Activated CD4-positive, alpha-beta memory T cell treated with anti-CD3 and anti-CD28 coated beads, Interleukin-2, amount 10 ng/mL, durations not matched to agents 7 days and 5 days (primary cell): ENCODE measurements around the gene FARP1. TPM values are rescaled to one million over a fixed set of nuclear protein-coding genes. Genes with fewer than 3 reads are reported as not detected.
"Not testable (repeated sequence)": the region's sequence is repeated elsewhere in the genome, so short reads cannot be mapped to it uniquely, and the experiment has no call there.

Source experiments
- CTCF ChIA-PET: fragments of 350-600 bp; sonication (Branson Sonifier 250); formaldehyde crosslinking; loops from one replicate; lab custom pipeline; 2021; ENCODE audit warnings: antibody characterized with exemption, inconsistent platforms; lab: Charles Lee
- POLR2A ChIA-PET: fragments of 350-600 bp; sonication (Branson Sonifier 250); formaldehyde crosslinking; loops from one replicate; lab custom pipeline; 2021; ENCODE audit warnings: antibody characterized with exemption; lab: Charles Lee
- DNase-seq: peaks from one replicate; pipeline ENCODE4 v3.0.0-alpha.2; 2020
- H3K27ac Mint-ChIP-seq: one replicate; pipeline ENCODE4 v1.8.0; 2021; ENCODE audit warnings: mild to moderate bottlenecking, mixed read lengths
- H3K27me3 Mint-ChIP-seq: one replicate; pipeline ENCODE4 v1.8.0; 2021; ENCODE audit warnings: mixed read lengths
- H3K36me3 Mint-ChIP-seq: one replicate; pipeline ENCODE4 v1.8.0; 2021; ENCODE audit warnings: low read depth, mixed read lengths
- H3K4me1 Mint-ChIP-seq: one replicate; pipeline ENCODE4 v1.8.0; 2021; ENCODE audit warnings: mixed read lengths
- H3K4me3 Mint-ChIP-seq: one replicate; pipeline ENCODE4 v1.8.0; 2021; ENCODE audit warnings: mild to moderate bottlenecking, mixed read lengths
- H3K9me3 Mint-ChIP-seq: one replicate; pipeline ENCODE4 v1.8.0; 2021; ENCODE audit warnings: mixed read lengths
- total RNA-seq, 2 experiments: library from RNA; stranded (reverse); gene quantifications; one replicate each; pipeline ENCODE4 v1.2.3, GENCODE V29; 2021

FARP1 gene
- total RNA-seq, 2 experiments from 2014 or later, result 0.50 to 0.75 TPM

- H3K27ac Mint-ChIP-seq, result no peak overlapping the region
- DNase-seq, result no peak
- peaks cover 4% of the 10 kb centered on the region for H3K27me3 Mint-ChIP-seq
- CTCF ChIA-PET, result no interaction called here
- H3K9me3 Mint-ChIP-seq, result no peaks in the 10 kb centered on the region
- no peaks in the 10 kb centered on the region for H3K4me1 Mint-ChIP-seq
- no peak overlapping the region for H3K4me3 Mint-ChIP-seq
- H3K36me3 Mint-ChIP-seq, result no peaks in the 10 kb centered on the region
- POLR2A ChIA-PET, result no interaction called here
Measured at GRCh38 chr13:98258226-98258625, 115.3 kb downstream of the FARP1 start.

GRCh38 chr13:98260357-98261164, 117.7 kb downstream of the FARP1 start:
- POLR2A ChIA-PET, result no interaction called here
- CTCF ChIA-PET, result no interaction called here
- DNase-seq, result no peak
- Mint-ChIP-seq H3K36me3 (no peaks in the 10 kb centered on the region), H3K4me1 (no peaks in the 10 kb centered on the region), H3K9me3 (no peaks in the 10 kb centered on the region), H3K27me3 (peaks cover 1% of the 10 kb centered on the region), H3K4me3 (no peak overlapping the region), H3K27ac (no peak overlapping the region)

- H3K9me3 Mint-ChIP-seq, result no peaks in the 10 kb centered on the region
- POLR2A ChIA-PET, result no interaction called here
- no peaks in the 10 kb centered on the region for H3K36me3 Mint-ChIP-seq
- H3K27me3 Mint-ChIP-seq, result peaks cover 1% of the 10 kb centered on the region
- no peak for DNase-seq
- H3K4me1 Mint-ChIP-seq, result no peaks in the 10 kb centered on the region
- H3K27ac Mint-ChIP-seq, result no peak overlapping the region
- CTCF ChIA-PET, result no interaction called here
- no peak overlapping the region for H3K4me3 Mint-ChIP-seq
Measured at GRCh38 chr13:98261165-98261702, 118.3 kb downstream of the FARP1 start.

- no peak overlapping the region for H3K27ac Mint-ChIP-seq
- no peak for DNase-seq
- no peak overlapping the region for H3K4me3 Mint-ChIP-seq
- POLR2A ChIA-PET, result no interaction called here
- no peaks in the 10 kb centered on the region for H3K4me1 Mint-ChIP-seq
- CTCF ChIA-PET, result no interaction called here
- no peaks in the 10 kb centered on the region for H3K36me3 Mint-ChIP-seq
- H3K27me3 Mint-ChIP-seq, result peaks cover 1% of the 10 kb centered on the region
- no peaks in the 10 kb centered on the region for H3K9me3 Mint-ChIP-seq
Measured at GRCh38 chr13:98262292-98262691, 119.4 kb downstream of the FARP1 start.

GRCh38 chr13:98263841-98264240, 120.9 kb downstream of the FARP1 start:
- Mint-ChIP-seq H3K27ac (no peak overlapping the region), H3K4me1 (no peaks in the 10 kb centered on the region), H3K9me3 (no peaks in the 10 kb centered on the region), H3K27me3 (peaks cover 1% of the 10 kb centered on the region), H3K4me3 (no peak overlapping the region), H3K36me3 (no peaks in the 10 kb centered on the region)
- ChIA-PET POLR2A (no interaction called here), CTCF (no interaction called here)
- DNase-seq, result no peak

GRCh38 chr13:98264877-98265276, 122.0 kb downstream of the FARP1 start:
- Mint-ChIP-seq H3K4me1 (no peaks in the 10 kb centered on the region), H3K4me3 (no peak overlapping the region), H3K27me3 (peaks cover 1% of the 10 kb centered on the region)

GRCh38 chr13:98265692-98266551, 123.0 kb downstream of the FARP1 start:
- Mint-ChIP-seq H3K4me3 (no peak overlapping the region), H3K36me3 (no peaks in the 10 kb centered on the region), H3K9me3 (no peaks in the 10 kb centered on the region), H3K27ac (no peak overlapping the region), H3K27me3 (peaks cover 1% of the 10 kb centered on the region), H3K4me1 (no peaks in the 10 kb centered on the region)
- DNase-seq, result no peak
- ChIA-PET CTCF (no interaction called here), POLR2A (interaction anchor here (0.6 kb wide), 1 partner anchor 111 kb away, joined by 3 read pairs; no protein-coding TSS in a partner anchor)

More at GRCh38 chr13:98264877-98265276, 122.0 kb downstream of the FARP1 start:
- H3K36me3 Mint-ChIP-seq, result no peaks in the 10 kb centered on the region
- H3K27ac Mint-ChIP-seq, result no peak overlapping the region
- POLR2A ChIA-PET, result no interaction called here
- CTCF ChIA-PET, result no interaction called here
- H3K9me3 Mint-ChIP-seq, result no peaks in the 10 kb centered on the region
- DNase-seq, result no peak

GRCh38 chr13:98267080-98267912, 124.4 kb downstream of the FARP1 start:
- Mint-ChIP-seq H3K9me3 (no peaks in the 10 kb centered on the region), H3K4me3 (no peak overlapping the region), H3K36me3 (no peaks in the 10 kb centered on the region), H3K27ac (no peak overlapping the region), H3K4me1 (no peaks in the 10 kb centered on the region), H3K27me3 (peaks cover 1% of the 10 kb centered on the region)
- ChIA-PET CTCF (no interaction called here), POLR2A (no interaction called here)
- no peak for DNase-seq

GRCh38 chr13:98269386-98269785, 126.5 kb downstream of the FARP1 start:
- no peak for DNase-seq
- Mint-ChIP-seq H3K4me3 (no peak overlapping the region), H3K36me3 (no peaks in the 10 kb centered on the region), H3K9me3 (no peaks in the 10 kb centered on the region), H3K27me3 (peaks cover 3% of the 10 kb centered on the region), H3K27ac (no peak overlapping the region), H3K4me1 (no peaks in the 10 kb centered on the region)
- CTCF ChIA-PET, result no interaction called here
- POLR2A ChIA-PET, result no interaction called here

- Mint-ChIP-seq H3K4me1 (no peaks in the 10 kb centered on the region), H3K27me3 (peaks cover 8% of the 10 kb centered on the region), H3K27ac (no peak overlapping the region), H3K9me3 (no peaks in the 10 kb centered on the region), H3K4me3 (no peak overlapping the region), H3K36me3 (no peaks in the 10 kb centered on the region)
- no peak for DNase-seq
- CTCF ChIA-PET, result no interaction called here
- POLR2A ChIA-PET, result no interaction called here
Measured at GRCh38 chr13:98270819-98271218, 127.9 kb downstream of the FARP1 start.

- H3K27me3 Mint-ChIP-seq, CTCF ChIA-PET, POLR2A ChIA-PET, H3K36me3 Mint-ChIP-seq, H3K27ac Mint-ChIP-seq, H3K4me1 Mint-ChIP-seq, DNase-seq, H3K9me3 Mint-ChIP-seq, H3K4me3 Mint-ChIP-seq: not testable (repeated sequence)
Measured at GRCh38 chr13:98271646-98272045, 128.8 kb downstream of the FARP1 start.

- H3K4me1 Mint-ChIP-seq, result no peaks in the 10 kb centered on the region
- no peak for DNase-seq
- no peak overlapping the region for H3K27ac Mint-ChIP-seq
- ChIA-PET CTCF (no interaction called here), POLR2A (no interaction called here)
- H3K9me3 Mint-ChIP-seq, result no peaks in the 10 kb centered on the region
- H3K4me3 Mint-ChIP-seq, result no peak overlapping the region
- peaks cover 10% of the 10 kb centered on the region for H3K27me3 Mint-ChIP-seq
- H3K36me3 Mint-ChIP-seq, result no peaks in the 10 kb centered on the region
Measured at GRCh38 chr13:98272549-98272948, 129.7 kb downstream of the FARP1 start.
